ENCODE data around the gene SDSL. TPM values are rescaled to one million over a fixed set of nuclear protein-coding genes. Genes with fewer than 3 reads are reported as not detected.

The SDSL gene
- total RNA-seq, 1 donor from 2014 or later, result 13.3 TPM

- peaks cover 100% of the 10 kb centered on the region for H3K27me3 ChIP-seq (ENCODE audit: low read depth)
- no peaks in the 10 kb centered on the region for H3K36me3 ChIP-seq
- H3K9me3 ChIP-seq (replicated peaks), result no peaks in the 10 kb centered on the region
- DNase-seq, result no peak
- intact Hi-C loops (cut with micrococcal nuclease), result no loop called here
- no peak for TF ChIP-seq CTCF (IDR thresholded peaks at IDR 0.05; ENCODE audit: borderline replicate concordance)
- H3K4me1 ChIP-seq, result peaks cover 25% of the 10 kb centered on the region
- H3K4me3 ChIP-seq, result no peak within 1 kb of the TSS
- H3K27ac ChIP-seq (replicated peaks), result no peak within 1 kb of the TSS
Measured at GRCh38 chr12:113471619-113472171, 49.5 kb downstream of the SDSL start, which contains the start of gene LHX5. Gene LHX5 (minus strand): TSS chr12:113471871. CDS start chr12:113471498, 373 bp downstream.

GRCh38 chr12:113472191-113473121, 50.3 kb downstream of the SDSL start:
- intact Hi-C loops (cut with micrococcal nuclease), result no loop called here
- peaks cover 18% of the 10 kb centered on the region for H3K4me1 ChIP-seq

GRCh38 chr12:113473400-113473799, 51.2 kb downstream of the SDSL start:
- TF ChIP-seq CTCF (IDR thresholded peaks at IDR 0.05; ENCODE audit: borderline replicate concordance), result no peak
- Histone ChIP-seq H3K27ac (replicated peaks) (no peak overlapping the region), H3K36me3 (no peaks in the 10 kb centered on the region), H3K9me3 (replicated peaks) (no peaks in the 10 kb centered on the region), H3K27me3 (ENCODE audit: low read depth) (peaks cover 98% of the 10 kb centered on the region), H3K4me1 (peaks cover 8% of the 10 kb centered on the region), H3K4me3 (no peak overlapping the region)
- intact Hi-C loops (cut with micrococcal nuclease), result no loop called here
- DNase-seq, result no peak

More at GRCh38 chr12:113472191-113473121, 50.3 kb downstream of the SDSL start:
- no peak for TF ChIP-seq CTCF (IDR thresholded peaks at IDR 0.05; ENCODE audit: borderline replicate concordance)
- no peaks in the 10 kb centered on the region for H3K36me3 ChIP-seq
- H3K27ac ChIP-seq (replicated peaks), result no peak overlapping the region
- H3K9me3 ChIP-seq (replicated peaks), result no peaks in the 10 kb centered on the region
- DNase-seq, result no peak
- peaks cover 98% of the 10 kb centered on the region for H3K27me3 ChIP-seq (ENCODE audit: low read depth)
- H3K4me3 ChIP-seq, result no peak overlapping the region

- TF ChIP-seq CTCF (IDR thresholded peaks at IDR 0.05; ENCODE audit: borderline replicate concordance), result no peak
- peaks cover 8% of the 10 kb centered on the region for H3K4me1 ChIP-seq
- DNase-seq, result no peak
- H3K27ac ChIP-seq (replicated peaks), result no peak overlapping the region
- intact Hi-C loops (cut with micrococcal nuclease), result no loop called here
- no peaks in the 10 kb centered on the region for H3K9me3 ChIP-seq (replicated peaks)
- no peaks in the 10 kb centered on the region for H3K36me3 ChIP-seq
- no peak overlapping the region for H3K4me3 ChIP-seq
- peaks cover 98% of the 10 kb centered on the region for H3K27me3 ChIP-seq (ENCODE audit: low read depth)
Measured at GRCh38 chr12:113473942-113474341, 51.8 kb downstream of the SDSL start.

- H3K4me1 ChIP-seq, result peaks cover 11% of the 10 kb centered on the region
- H3K27me3 ChIP-seq (ENCODE audit: low read depth), result peaks cover 98% of the 10 kb centered on the region
- DNase-seq, result no peak
- no peak overlapping the region for H3K4me3 ChIP-seq
- no peaks in the 10 kb centered on the region for H3K36me3 ChIP-seq
- no peak overlapping the region for H3K27ac ChIP-seq (replicated peaks)
- H3K9me3 ChIP-seq (replicated peaks), result no peaks in the 10 kb centered on the region
- TF ChIP-seq CTCF (IDR thresholded peaks at IDR 0.05; ENCODE audit: borderline replicate concordance), result no peak
- intact Hi-C loops (cut with micrococcal nuclease), result no loop called here
Measured at GRCh38 chr12:113474635-113475436, 52.7 kb downstream of the SDSL start.
